K562 (cell line): Measurements from ENCODE around the gene SCEL. TPM values are rescaled to one million over a fixed set of nuclear protein-coding genes. Genes with fewer than 3 reads are reported as not detected.

Source experiments
- ATAC-seq: fragments of 200-7000 bp; cut with Tn5 transposase; 3 replicates; pipeline ENCODE4 v1.9.1; 2020; ENCODE audit warnings: moderate library complexity
- BruUV-seq: library from RNA; stranded (reverse); fragments of 400-500 nt; replicated peaks from 2 replicates; lab custom pipeline; 2021; lab: Mats Ljungman, UMichigan
- CTCF ChIA-PET: fragments of 300-600 bp; formaldehyde crosslinking; extraction: SDS; loops from one replicate; lab custom pipeline; 2021; ENCODE audit warnings: low intra/inter-chr PET ratio; lab: Yijun Ruan, JAX
- POLR2A ChIA-PET: fragments of 300-600, 350-650 bp; sonication (Branson Sonifier 250); formaldehyde crosslinking; extraction: SDS; loops from one replicate; lab custom pipeline; 2021; ENCODE audit warnings: antibody characterized with exemption, inconsistent platforms; lab: Yijun Ruan, JAX
- DNase-seq, 4 experiments: peaks; one replicate each; pipeline versions ENCODE4 v3.0.0 to v3.0.0-alpha.2; 2011 to 2018; ENCODE audit warnings: low spot score in 3 of 4, mixed read lengths in 3 of 4; ENCODE audit errors: extremely low read depth in 1 of 4
- FAIRE-seq: peaks from 2 replicates; lab custom pipeline; 2011; peaks lifted over from hg19 to GRCh38; lab: Jason Lieb, UNC
- H2AFZ ChIP-seq: 2 replicates; pipeline ENCODE4 v1.6.0; 2011; ENCODE audit warnings: low read depth, low read length, control low read depth, inconsistent platforms
- H3K27ac ChIP-seq: fragments of 200-600 bp; 3 replicates; pipeline ENCODE4 v1.8.0; 2011; ENCODE audit warnings: low read depth, mild to moderate bottlenecking, control low read depth, inconsistent platforms, low read length, moderate library complexity, mixed read lengths; ENCODE audit errors: extremely low read depth
- H3K27me3 ChIP-seq, 2 experiments: fragments of 300-600 bp in 1 of 2; 2 replicates in 1 of 2; 3 replicates in 1 of 2; pipeline versions ENCODE4 v1.6.0 to v1.8.0; 2011; ENCODE audit warnings: inconsistent platforms in 2 of 2, low read length in 2 of 2, mild to moderate bottlenecking in 1 of 2, mixed read lengths in 1 of 2, moderate library complexity in 1 of 2; ENCODE audit not compliant: control insufficient read depth in 2 of 2, insufficient read depth in 2 of 2
- H3K36me3 ChIP-seq: fragments of 300-600 bp; 3 replicates; pipeline ENCODE4 v1.8.0; 2011; ENCODE audit warnings: mild to moderate bottlenecking, low read length, inconsistent platforms; ENCODE audit not compliant: control insufficient read depth, insufficient read depth
- H3K4me1 ChIP-seq, 2 experiments: fragments of 200-600 bp in 1 of 2; replicated peaks in 1 of 2; 2 replicates in 1 of 2; 3 replicates in 1 of 2; pipeline versions ENCODE4 v1.5.1 to v1.8.0; 2011; ENCODE audit warnings: inconsistent platforms in 2 of 2, low read length in 2 of 2, mild to moderate bottlenecking in 1 of 2, mixed read lengths in 1 of 2, moderate library complexity in 1 of 2; ENCODE audit not compliant: control insufficient read depth in 2 of 2, insufficient read depth in 2 of 2
- H3K4me2 ChIP-seq: 2 replicates; pipeline ENCODE4 v1.6.1; 2011; ENCODE audit warnings: low read length, control low read depth, inconsistent platforms, mixed read lengths; ENCODE audit not compliant: insufficient read depth
- H3K4me3 ChIP-seq: fragments of 200-600 bp; sonication (generic), shearing (Covaris generic); 2 replicates; pipeline ENCODE4 v1.5.1; 2016; ENCODE audit warnings: control low read depth, inconsistent platforms
- H3K79me2 ChIP-seq: fragments of 200-600 bp; 3 replicates; pipeline ENCODE4 v1.8.0; 2011; ENCODE audit warnings: low read length, inconsistent platforms; ENCODE audit not compliant: control insufficient read depth, insufficient read depth
- H3K9ac ChIP-seq, 2 experiments: 2 replicates each; pipeline versions ENCODE4 v1.6.0 to v1.6.1; 2011; ENCODE audit warnings: low read depth in 2 of 2, low read length in 2 of 2, control low read depth in 1 of 2, inconsistent platforms in 1 of 2, mild to moderate bottlenecking in 1 of 2, mixed read lengths in 1 of 2; ENCODE audit not compliant: insufficient read depth in 1 of 2
- H3K9me1 ChIP-seq: one replicate; pipeline ENCODE4 v1.6.0; 2011; ENCODE audit warnings: inconsistent platforms, mild to moderate bottlenecking, low read length, moderate library complexity; ENCODE audit not compliant: control insufficient read depth, insufficient read depth
- H3K9me3 ChIP-seq: replicated peaks from 2 replicates; pipeline ENCODE4 v1.5.1; 2011; ENCODE audit warnings: low read depth, low read length, inconsistent platforms; ENCODE audit not compliant: control insufficient read depth, insufficient read depth
- H4K20me1 ChIP-seq: replicated peaks from 2 replicates; pipeline ENCODE4 v1.6.1; 2011; ENCODE audit warnings: low read length, inconsistent platforms, mixed read lengths; ENCODE audit not compliant: control insufficient read depth, insufficient read depth
- CAMTA2 ChIP-seq: fragments of 250-450 bp; sonication (Bioruptor Pico); conservative IDR thresholded peaks from 2 replicates; pipeline ENCODE4 v1.5.1; 2022
- E2F6 ChIP-seq, 2 experiments: IDR thresholded peaks; 2 replicates each; pipeline ENCODE4 v1.6.1; 2011; ENCODE audit warnings: borderline replicate concordance in 1 of 2, control low read depth in 1 of 2, low read depth in 1 of 2, low read length in 1 of 2, mild to moderate bottlenecking in 1 of 2, mixed read lengths in 1 of 2, moderate library complexity in 1 of 2; ENCODE audit not compliant: insufficient read depth in 1 of 2, insufficient read length in 1 of 2, poor library complexity in 1 of 2, severe bottlenecking in 1 of 2; ENCODE audit errors: extremely low read depth in 1 of 2
- ELF1 ChIP-seq: fragments of 200-800 bp; sonication (Bioruptor generic); IDR thresholded peaks from 2 replicates; pipeline ENCODE4 v1.6.1; 2016; ENCODE audit warnings: missing genetic modification characterization, missing compliant biosample characterization
- ELK1 ChIP-seq: sonication (generic); formaldehyde crosslinking; IDR thresholded peaks from 2 replicates; pipeline ENCODE4 v1.8.1; 2022; ENCODE audit warnings: missing genetic modification reagents
- GTF2A2 ChIP-seq: IDR thresholded peaks from 2 replicates; pipeline ENCODE4 v1.6.1; 2016; ENCODE audit warnings: mild to moderate bottlenecking, missing genetic modification characterization, missing compliant biosample characterization
- GTF2B ChIP-seq: IDR thresholded peaks from 2 replicates; pipeline ENCODE4 v1.6.1; 2011; ENCODE audit not compliant: insufficient read length; ENCODE audit errors: extremely low read depth
- HMGXB4 ChIP-seq: sonication (generic); formaldehyde crosslinking; IDR thresholded peaks from 2 replicates; pipeline ENCODE4 v1.8.1; 2023; ENCODE audit warnings: mild to moderate bottlenecking, missing genetic modification reagents
- PHF20 ChIP-seq: fragments of 450-650 bp; IDR thresholded peaks from 2 replicates; pipeline ENCODE4 v1.6.1; 2018; ENCODE audit not compliant: partially characterized antibody
- SMAD2 ChIP-seq: fragments of 150-350 bp; IDR thresholded peaks from 2 replicates; pipeline ENCODE4 v1.6.1; 2014; ENCODE audit warnings: low read depth, mild to moderate bottlenecking, low read length
- TSC22D4 ChIP-seq: fragments of 450-650 bp; IDR thresholded peaks from 2 replicates; pipeline ENCODE4 v1.6.1; 2016; ENCODE audit warnings: missing genetic modification characterization, missing biosample characterization, control low read depth
- ZKSCAN8 ChIP-seq: fragments of 200-800 bp; sonication (Bioruptor generic); IDR thresholded peaks from 2 replicates; pipeline ENCODE4 v1.6.1; 2016; ENCODE audit warnings: missing genetic modification characterization, missing compliant biosample characterization
- ZNF165 ChIP-seq: fragments of 250-450 bp; sonication (Bioruptor Pico); IDR thresholded peaks from 2 replicates; pipeline ENCODE4 v1.4.0; 2020; ENCODE audit warnings: borderline replicate concordance
- ZNF592 ChIP-seq: fragments of 450-650 bp; IDR thresholded peaks from 2 replicates; pipeline ENCODE4 v1.6.1; 2017; ENCODE audit warnings: antibody characterized with exemption, mild to moderate bottlenecking
- ZNF717 ChIP-seq: fragments of 250-450 bp; sonication (Bioruptor Pico); IDR thresholded peaks from 2 replicates; pipeline ENCODE4 v1.5.0; 2021
- WGBS: fragments of 100-300 bp; shearing (Covaris generic); methylation state at CpG from one replicate; pipeline ENCODE4 v1.1.6; 2016; ENCODE audit warnings: low coverage, mixed read lengths; ENCODE audit not compliant: insufficient coverage; ENCODE audit errors: missing lambda C conversion rate; 5-methylcytosine and 5-hydroxymethylcytosine counted together
- in situ Hi-C: fragments of 300-500 bp; cut with MboI; formaldehyde crosslinking; loops from 4 replicates; pipeline ENCODE4 v1.15.0; 2018; ENCODE audit warnings: inconsistent platforms, mixed read lengths
- intact Hi-C: fragments of 100-400 bp; cut with micrococcal nuclease; formaldehyde crosslinking; loops from 2 replicates; pipeline ENCODE4 v1.14.2; 2022
- polyA plus RNA-seq, 8 experiments: library from polyadenylated mRNA; depleted of rRNA in 4 of 8; stranded (reverse) in 5 of 8; unstranded in 3 of 8; fragments of >200 nt; fragmentation: Nextera tagmentation in 2 of 8; fragmentation: Illumina TruSeq in 1 of 8; extraction: Ambion mirVana in 2 of 8; extraction: Trizol in 1 of 8; gene quantifications; 2 replicates each; pipeline versions ENCODE4 v1.2.1 to v1.2.3, GENCODE V29; 2011 to 2014; ENCODE audit warnings: inconsistent platforms in 1 of 8, missing spikeins in 1 of 8
- total RNA-seq, 7 experiments: library from RNA; depleted of rRNA in 6 of 7; stranded (reverse); fragments of >200 nt in 6 of 7; fragmentation: Illumina TruSeq in 2 of 7; extraction: Trizol in 2 of 7; gene quantifications; 2 replicates each; pipeline versions ENCODE4 v1.2.1 to v1.2.3, GENCODE V29; 2011 to 2021; ENCODE audit warnings: low replicate concordance in 1 of 7

SCEL gene
- total and polyA plus RNA-seq, 9 of the 15 experiments (the other 6 are each of a cell fraction or from before 2014, with no cell fraction given), result not detected

GRCh38 chr13:77544355-77544754 lies 8.8 kb downstream of the SCEL start:
- H3K9me3 ChIP-seq, result no peaks in the 10 kb centered on the region
- no peak for ATAC-seq
- H3K36me3 ChIP-seq, result no peaks in the 10 kb centered on the region
- H4K20me1 ChIP-seq, result no peaks in the 10 kb centered on the region
- no peak for FAIRE-seq
- no peak overlapping the region for H3K27ac ChIP-seq
- no peaks in the 10 kb centered on the region for H3K4me1 ChIP-seq
- CTCF ChIA-PET, result no interaction called here
- POLR2A ChIA-PET, result no interaction called here
- no TSS peak for BruUV-seq
- TF ChIP-seq PHF20, result no peak
- no peak for TF ChIP-seq ZNF592
- TF ChIP-seq ELF1 (tag), result no peak
- TF ChIP-seq HMGXB4 (CRISPR knock-in tag), result no peak
- TF ChIP-seq ZNF717 (CRISPR knock-in tag), result no peak
- no peak for TF ChIP-seq TSC22D4 (tag)
- TF ChIP-seq ELK1 (CRISPR knock-in tag), result no peak
- no peak for TF ChIP-seq ZNF165 (CRISPR knock-in tag)
- no peak for TF ChIP-seq SMAD2
- TF ChIP-seq GTF2B, result no peak
- TF ChIP-seq ZKSCAN8 (CRISPR knock-in tag), result no peak
- TF ChIP-seq GTF2A2 (tag), result no peak
- no peak for TF ChIP-seq CAMTA2 (CRISPR knock-in tag)
- TF ChIP-seq E2F6 (IDR thresholded peaks at IDR 0.05; ENCODE audit: borderline replicate concordance in 1 of 2, extremely low read depth in 1 of 2, insufficient read depth in 1 of 2, insufficient read length in 1 of 2, low read depth in 1 of 2, low read length in 1 of 2, poor library complexity in 1 of 2, severe bottlenecking in 1 of 2), result no peak
- no peak overlapping the region for H3K9ac ChIP-seq
- in situ Hi-C loops (no loop called here), intact Hi-C loops (no loop called here)
- H3K79me2 ChIP-seq, result no peaks in the 10 kb centered on the region
- no peak overlapping the region for H3K4me2 ChIP-seq
- no peaks in the 10 kb centered on the region for H3K9me1 ChIP-seq
- no peak overlapping the region for H2AFZ ChIP-seq
- no peak overlapping the region for H3K4me3 ChIP-seq
- 0% methylated on average over 1 of the region's 1 CpG for WGBS
- H3K27me3 ChIP-seq, result 0 out of 5 replicates have a peak, but pooled peaks cover 0 to 3% of the 10 kb centered on the region in 2 experiments
- no peak for DNase-seq
